GM23248 (cell line): ENCODE data around the gene ANP32D. TPM values are rescaled to one million over a fixed set of nuclear protein-coding genes. Genes with fewer than 3 reads are reported as not detected.

Experiments used
- DNase-seq: peaks from one replicate; pipeline ENCODE4 v3.0.0-alpha.2; 2015
- H2AFZ ChIP-seq: fragments of 200-600 bp; sonication (generic); 2 replicates; pipeline ENCODE4 v1.6.1; 2016; ENCODE audit warnings: antibody characterized with exemption
- H3F3A ChIP-seq: fragments of 200-600 bp; sonication (generic); 2 replicates; pipeline ENCODE4 v1.6.1; 2016; ENCODE audit warnings: mild to moderate bottlenecking, antibody characterized with exemption, mixed run types; ENCODE audit not compliant: insufficient read depth
- H3K27ac ChIP-seq: fragments of 200-600 bp; sonication (generic); 2 replicates; pipeline ENCODE4 v1.5.1; 2016; ENCODE audit warnings: mild to moderate bottlenecking
- H3K27me3 ChIP-seq: fragments of 200-600 bp; sonication (generic); replicated peaks from 2 replicates; pipeline ENCODE4 v1.6.1; 2016; ENCODE audit warnings: mild to moderate bottlenecking; ENCODE audit not compliant: insufficient read depth
- H3K36me3 ChIP-seq: fragments of 200-600 bp; sonication (generic); 2 replicates; pipeline ENCODE4 v1.6.1; 2016; ENCODE audit warnings: low read depth, mild to moderate bottlenecking
- H3K4me1 ChIP-seq: fragments of 200-600 bp; sonication (generic); 2 replicates; pipeline ENCODE4 v1.6.1; 2016; ENCODE audit warnings: mild to moderate bottlenecking; ENCODE audit not compliant: insufficient read depth
- H3K4me2 ChIP-seq: fragments of 200-600 bp; sonication (generic); one replicate; pipeline ENCODE4 v1.6.1; 2016; ENCODE audit warnings: mild to moderate bottlenecking; ENCODE audit not compliant: unreplicated experiment
- H3K4me3 ChIP-seq: fragments of 200-600 bp; sonication (generic); 2 replicates; pipeline ENCODE4 v1.5.1; 2016; ENCODE audit warnings: mild to moderate bottlenecking
- H3K79me2 ChIP-seq: fragments of 200-600 bp; sonication (generic); 2 replicates; pipeline ENCODE4 v1.6.1; 2016; ENCODE audit warnings: mild to moderate bottlenecking; ENCODE audit not compliant: insufficient read depth
- H3K9ac ChIP-seq: fragments of 200-600 bp; sonication (generic); 2 replicates; pipeline ENCODE4 v1.6.1; 2016; ENCODE audit warnings: mild to moderate bottlenecking
- H3K9me2 ChIP-seq: fragments of 200-600 bp; sonication (generic); 2 replicates; pipeline ENCODE4 v1.6.1; 2016; ENCODE audit warnings: mixed run types, mild to moderate bottlenecking, moderate library complexity; ENCODE audit not compliant: insufficient read depth
- H3K9me3 ChIP-seq: fragments of 200-600 bp; sonication (generic); one replicate; pipeline ENCODE4 v1.6.1; 2017; ENCODE audit warnings: low read depth
- H4K20me1 ChIP-seq: fragments of 200-600 bp; sonication (generic); 2 replicates; pipeline ENCODE4 v1.6.0; 2016; ENCODE audit not compliant: insufficient read depth
- EZH2 ChIP-seq: fragments of 200-600 bp; sonication (generic); IDR thresholded peaks from 2 replicates; pipeline ENCODE4 v1.6.1; 2018; ENCODE audit warnings: antibody characterized with exemption, mild to moderate bottlenecking; ENCODE audit not compliant: insufficient read depth, poor library complexity, severe bottlenecking
- EZH2phosphoT487 ChIP-seq: fragments of 200-600 bp; sonication (generic); IDR thresholded peaks from 2 replicates; pipeline ENCODE4 v1.6.1; 2018; ENCODE audit warnings: antibody characterized with exemption, moderate library complexity, mild to moderate bottlenecking, low read depth; ENCODE audit not compliant: insufficient read depth
- WGBS, 2 experiments: methylation state at CpG; one replicate each; pipeline ENCODE4 v1.1.6; 2015 to 2017; ENCODE audit warnings: low lambda C conversion rate in 2 of 2, low coverage in 1 of 2; ENCODE audit errors: missing lambda C conversion rate in 2 of 2; 5-methylcytosine and 5-hydroxymethylcytosine counted together
- in situ Hi-C: fragments of 300-500 bp; cut with MboI; formaldehyde crosslinking; loops from 2 replicates; pipeline ENCODE4 v1.15.0; 2020
- polyA plus RNA-seq: library from polyadenylated mRNA; unstranded; fragments of >200 nt; fragmentation: Nextera tagmentation; extraction: Ambion mirVana; gene quantifications from 2 replicates; pipeline ENCODE4 v1.2.1, GENCODE V29; 2016
- total RNA-seq: library from RNA; depleted of rRNA; stranded (reverse); fragments of >200 nt; shearing (Covaris generic); gene quantifications from 2 replicates; pipeline ENCODE4 v1.2.3, GENCODE V29; 2014

ANP32D gene
- total and polyA plus RNA-seq, 2 experiments from 2014 or later, result not detected

DNA sequence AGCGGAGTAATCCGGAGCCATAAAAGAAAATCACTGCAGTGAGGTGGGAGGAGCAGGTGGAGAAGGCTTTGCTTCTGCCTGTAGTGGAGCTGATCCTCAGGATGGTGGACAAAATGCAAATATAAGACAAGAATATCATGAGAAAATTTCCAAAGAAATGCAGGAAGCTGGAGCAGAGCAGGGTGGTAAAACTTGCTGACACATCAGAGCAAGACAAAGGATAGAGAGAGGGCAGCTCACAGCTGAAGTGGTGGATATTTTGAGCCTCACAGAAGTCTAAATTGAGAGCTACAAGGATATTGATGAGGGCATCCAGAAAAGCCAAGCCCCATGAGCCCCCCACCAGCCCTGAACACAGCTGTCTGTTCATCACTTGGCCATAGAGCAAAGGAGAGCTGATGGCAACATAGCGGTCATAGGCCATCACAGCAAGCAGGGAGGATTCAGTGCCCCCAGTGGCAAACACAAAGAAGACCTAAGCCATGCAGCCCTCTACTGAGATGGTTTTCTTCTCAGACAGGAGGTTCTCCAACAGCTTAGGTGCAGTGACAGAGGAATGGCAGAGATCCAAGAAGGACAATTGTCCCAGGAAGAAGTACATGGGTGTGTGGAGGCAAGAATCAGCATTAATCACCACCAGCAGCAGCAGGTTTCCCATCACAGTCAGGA lies 30.0 kb upstream of the ANP32D start:
- no peaks in the 10 kb centered on the region for H3K79me2 ChIP-seq
- no peaks in the 10 kb centered on the region for H4K20me1 ChIP-seq
- H3K9me2 ChIP-seq, result no peaks in the 10 kb centered on the region
- no peak overlapping the region for H3K9ac ChIP-seq
- H3K27me3 ChIP-seq, result no peaks in the 10 kb centered on the region; the same call in 1 of the 2 replicates
- TF ChIP-seq EZH2phosphoT487, result no peak
- TF ChIP-seq EZH2, result no peak
- WGBS, 2 experiments, result 57 to 75% methylated on average over 3 of the region's 3 CpGs
- in situ Hi-C loops, result no loop called here
- no peaks in the 10 kb centered on the region for H3K36me3 ChIP-seq
- H3K4me3 ChIP-seq, result no peak overlapping the region
- no peaks in the 10 kb centered on the region for H3K4me1 ChIP-seq
- no peak overlapping the region for H3K4me2 ChIP-seq
- no peaks in the 10 kb centered on the region for H3K9me3 ChIP-seq
- no peaks in the 10 kb centered on the region for H3F3A ChIP-seq
- H3K27ac ChIP-seq, result no peak overlapping the region
- DNase-seq, result no peak
- H2AFZ ChIP-seq, result no peak overlapping the region

DNA sequence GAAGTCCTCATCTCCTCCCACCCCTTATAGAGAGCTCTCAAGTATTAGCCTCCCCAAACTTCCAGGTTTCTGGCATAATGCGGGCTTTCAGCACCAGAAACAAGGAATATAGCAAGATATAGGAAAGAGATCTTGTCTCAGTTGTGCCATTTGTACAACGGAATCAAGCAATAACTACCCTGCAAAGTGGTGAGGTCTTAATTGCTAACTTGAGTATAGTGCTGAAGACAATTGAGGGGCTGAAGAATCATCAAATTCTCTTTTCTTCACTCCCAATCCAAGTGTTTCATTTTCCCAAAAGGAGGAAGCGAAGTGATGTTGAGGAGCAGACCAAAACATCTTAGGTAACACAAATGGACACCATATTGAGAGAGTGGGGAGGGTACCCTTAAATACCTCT lies 26.8 kb upstream of the ANP32D start:
- H3K36me3 ChIP-seq, result no peaks in the 10 kb centered on the region
- TF ChIP-seq EZH2phosphoT487 (no peak), EZH2 (no peak)

GRCh38 chr12:48446161-48446776 lies 26.1 kb upstream of the ANP32D start:
- H3K27ac ChIP-seq, result no peak overlapping the region
- H3F3A ChIP-seq, result no peaks in the 10 kb centered on the region
- WGBS, 2 experiments, result 12 to 14% methylated on average over 4 of the region's 4 CpGs
- no peaks in the 10 kb centered on the region for H3K79me2 ChIP-seq
- no peaks in the 10 kb centered on the region for H3K4me1 ChIP-seq
- no peak overlapping the region for H3K4me2 ChIP-seq
- no peaks in the 10 kb centered on the region; the same call in 1 of the 2 replicates for H3K27me3 ChIP-seq
- H3K9ac ChIP-seq, result no peak overlapping the region
- no peak overlapping the region for H2AFZ ChIP-seq
- in situ Hi-C loops, result no loop called here
- H4K20me1 ChIP-seq, result no peaks in the 10 kb centered on the region
- H3K9me2 ChIP-seq, result no peaks in the 10 kb centered on the region
- no peaks in the 10 kb centered on the region for H3K9me3 ChIP-seq
- H3K4me3 ChIP-seq, result no peak overlapping the region
- DNase-seq, result peak; percentile 20
- H3K36me3 ChIP-seq, result no peaks in the 10 kb centered on the region
- TF ChIP-seq EZH2 (no peak), EZH2phosphoT487 (no peak)

More for the DNA sequence above, 26.8 kb upstream of the ANP32D start:
- Histone ChIP-seq H3K4me3 (no peak overlapping the region), H3K9me2 (no peaks in the 10 kb centered on the region), H3K4me1 (no peaks in the 10 kb centered on the region), H4K20me1 (no peaks in the 10 kb centered on the region), H3K27me3 (no peaks in the 10 kb centered on the region; the same call in 1 of the 2 replicates), H3F3A (no peaks in the 10 kb centered on the region), H3K4me2 (no peak overlapping the region), H3K9me3 (no peaks in the 10 kb centered on the region), H3K9ac (no peak overlapping the region), H3K79me2 (no peaks in the 10 kb centered on the region), H2AFZ (no peak overlapping the region), H3K27ac (no peak overlapping the region)
- DNase-seq, result no peak
- in situ Hi-C loops, result no loop called here
- 52 to 57% methylated on average over 3 of the region's 3 CpGs for WGBS, 2 experiments

GRCh38 chr12:48447755-48448154 lies 24.6 kb upstream of the ANP32D start:
- no peak for DNase-seq
- Histone ChIP-seq H3K27ac (no peak overlapping the region), H4K20me1 (no peaks in the 10 kb centered on the region), H3K4me1 (no peaks in the 10 kb centered on the region), H3K9me3 (no peaks in the 10 kb centered on the region), H3K4me3 (no peak overlapping the region), H3K27me3 (no peaks in the 10 kb centered on the region; the same call in 1 of the 2 replicates), H3K36me3 (no peaks in the 10 kb centered on the region), H3K79me2 (no peaks in the 10 kb centered on the region), H3K9me2 (no peaks in the 10 kb centered on the region), H3K9ac (no peak overlapping the region), H3K4me2 (no peak overlapping the region), H3F3A (no peaks in the 10 kb centered on the region), H2AFZ (no peak overlapping the region)
- TF ChIP-seq EZH2, result no peak
- TF ChIP-seq EZH2phosphoT487, result no peak
- WGBS, 2 experiments, result 50 to 70% methylated on average over 1 of the region's 1 CpG
- in situ Hi-C loops, result no loop called here
